Peyer's patch (tissue), 4 donors: Measurements from ENCODE around the gene BCAR1.

Experiments used
- POLR2A ChIP-seq, 2 donors: fragments of 450-650 bp; IDR thresholded peaks; one replicate each; pipeline ENCODE4 v1.5.1; 2017; ENCODE audit warnings: antibody characterized with exemption in 2 of 2, mild to moderate bottlenecking in 2 of 2, moderate library complexity in 2 of 2
- TF ChIP-seq, protein P1 (sequence below), 6 experiments: fragments of 450-650 bp in 4 of 6; fragments of 200-600 bp in 2 of 6; sonication (generic) in 1 of 6; IDR thresholded peaks; one replicate each; pipeline ENCODE4 v1.5.1; 2017 to 2019; ENCODE audit warnings: antibody characterized with exemption in 6 of 6, mild to moderate bottlenecking in 3 of 6, moderate library complexity in 1 of 6

DNA sequence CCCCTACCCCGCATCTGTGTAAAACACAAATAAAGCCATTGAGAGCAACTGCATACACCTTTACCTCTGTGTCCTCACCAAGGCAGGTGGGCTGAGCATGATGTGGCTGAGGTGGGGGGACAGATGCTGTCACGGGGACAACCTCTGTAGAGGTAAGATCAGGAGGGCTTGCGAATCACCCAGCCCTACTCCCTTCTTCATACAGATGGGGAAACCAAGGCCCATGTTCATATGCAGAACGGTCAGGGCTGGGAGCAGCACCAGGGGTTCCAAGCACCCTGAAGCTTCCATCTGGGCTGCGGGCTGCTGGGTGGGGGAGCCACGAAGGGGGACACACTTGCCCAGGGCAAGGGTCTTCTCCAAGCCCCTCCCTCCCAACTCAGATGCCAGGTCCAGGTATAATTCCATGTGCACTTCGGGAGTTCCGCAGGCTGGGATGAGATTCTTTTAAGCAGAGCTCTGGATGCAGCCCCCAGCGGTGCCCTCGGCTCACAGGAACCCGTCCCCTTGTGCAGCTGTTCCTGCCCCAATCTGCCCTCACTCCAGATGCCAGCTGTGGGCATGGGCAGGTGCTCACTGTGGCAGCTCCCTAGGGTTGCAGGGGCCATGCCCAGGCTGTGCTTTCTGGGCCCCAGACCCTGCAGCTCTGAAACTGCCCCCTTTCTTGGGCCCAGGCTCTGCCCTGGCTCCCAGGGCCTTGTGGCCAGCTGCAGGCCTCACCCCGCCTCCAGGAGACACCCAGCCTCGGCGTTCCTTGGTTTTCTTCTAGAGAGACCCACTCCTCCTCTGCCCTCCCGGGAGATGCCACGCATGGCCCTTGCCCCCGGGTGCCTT lies 23.1 kb downstream of the BCAR1 start:
- TF ChIP-seq, protein P1, sequence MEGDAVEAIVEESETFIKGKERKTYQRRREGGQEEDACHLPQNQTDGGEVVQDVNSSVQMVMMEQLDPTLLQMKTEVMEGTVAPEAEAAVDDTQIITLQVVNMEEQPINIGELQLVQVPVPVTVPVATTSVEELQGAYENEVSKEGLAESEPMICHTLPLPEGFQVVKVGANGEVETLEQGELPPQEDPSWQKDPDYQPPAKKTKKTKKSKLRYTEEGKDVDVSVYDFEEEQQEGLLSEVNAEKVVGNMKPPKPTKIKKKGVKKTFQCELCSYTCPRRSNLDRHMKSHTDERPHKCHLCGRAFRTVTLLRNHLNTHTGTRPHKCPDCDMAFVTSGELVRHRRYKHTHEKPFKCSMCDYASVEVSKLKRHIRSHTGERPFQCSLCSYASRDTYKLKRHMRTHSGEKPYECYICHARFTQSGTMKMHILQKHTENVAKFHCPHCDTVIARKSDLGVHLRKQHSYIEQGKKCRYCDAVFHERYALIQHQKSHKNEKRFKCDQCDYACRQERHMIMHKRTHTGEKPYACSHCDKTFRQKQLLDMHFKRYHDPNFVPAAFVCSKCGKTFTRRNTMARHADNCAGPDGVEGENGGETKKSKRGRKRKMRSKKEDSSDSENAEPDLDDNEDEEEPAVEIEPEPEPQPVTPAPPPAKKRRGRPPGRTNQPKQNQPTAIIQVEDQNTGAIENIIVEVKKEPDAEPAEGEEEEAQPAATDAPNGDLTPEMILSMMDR (IDR thresholded peaks at IDR 0.05), result no peak
- TF ChIP-seq POLR2A (IDR thresholded peaks at IDR 0.05), result no peak
